ENCODE data around the gene HORMAD2.

GRCh38 chr22:30143265-30143664, 63.0 kb downstream of the HORMAD2 start:
- no peak for TF ChIP-seq CTCF (conservative IDR thresholded peaks at IDR 0.05 in 1 of 2, IDR thresholded peaks at IDR 0.05 in 1 of 2; ENCODE audit: extremely low read depth in 1 of 2, insufficient read depth in 1 of 2, low read depth in 1 of 2, low read length in 2 of 2)
- TF ChIP-seq EZH2 (IDR thresholded peaks at IDR 0.05; ENCODE audit: borderline replicate concordance, low read length), result no peak
